SK-N-MC (cell line): ENCODE data around the gene NCOR1.

Experiments used
- EZH2 ChIP-seq: fragments of 200-600 bp; sonication (generic); IDR thresholded peaks from one replicate; pipeline ENCODE4 v1.6.1; 2017; ENCODE audit warnings: antibody characterized with exemption
- FOXP2 ChIP-seq: optimal IDR thresholded peaks from 2 replicates; pipeline ENCODE3; 2011; ENCODE audit warnings: mild to moderate bottlenecking, moderate library complexity; ENCODE audit not compliant: insufficient read depth; ENCODE audit errors: extremely low read length, control extremely low read depth
- POLR2AphosphoS5 ChIP-seq: IDR thresholded peaks from 2 replicates; pipeline ENCODE4 v1.6.1; 2012; ENCODE audit warnings: mild to moderate bottlenecking, low read depth, low read length, borderline replicate concordance

GRCh38 chr17:16068323-16068722 lies 147.0 kb downstream of the NCOR1 start:
- TF ChIP-seq EZH2 (no peak), POLR2AphosphoS5 (no peak), FOXP2 (no peak)
